Measurements from ENCODE around the gene SUSD1.
"Not testable (repeated sequence)": the region's sequence is repeated elsewhere in the genome, so short reads cannot be mapped to it uniquely, and the experiment has no call there.

SUSD1 gene
- 7.0 to 16.5 (median 11.6) reads per million in 4 experiments for total RNA-seq

GRCh38 chr9:112174965-112175795 is at the start of gene SUSD1:
Gene SUSD1, minus strand, starts transcription at chr9:112175297. Its CDS starts 62 bp downstream, at chr9:112175235.
- DNase-seq, result no peak

GRCh38 chr9:112224401-112225289 is 49.5 kb upstream of the SUSD1 start:
- DNase-seq, result no peak

GRCh38 chr9:112218908-112219307 is 43.8 kb upstream of the SUSD1 start:
- no peak for DNase-seq

GRCh38 chr9:112212926-112213325 is 37.8 kb upstream of the SUSD1 start:
- DNase-seq, result no peak

GRCh38 chr9:112207451-112207850 is 32.4 kb upstream of the SUSD1 start:
- DNase-seq, result no peak

- DNase-seq, result no peak
Observed at GRCh38 chr9:112203536-112203935, 28.4 kb upstream of the SUSD1 start.

GRCh38 chr9:112200711-112201110 is 25.6 kb upstream of the SUSD1 start:
- no peak for DNase-seq

GRCh38 chr9:112198646-112199045 is 23.5 kb upstream of the SUSD1 start:
- DNase-seq, result no peak

GRCh38 chr9:112194969-112195431 is 19.9 kb upstream of the SUSD1 start:
- no peak for DNase-seq

GRCh38 chr9:112193572-112194288 is 18.6 kb upstream of the SUSD1 start:
- DNase-seq, result no peak

GRCh38 chr9:112190320-112190719 is 15.2 kb upstream of the SUSD1 start:
- DNase-seq, result not testable (repeated sequence)

GRCh38 chr9:112188884-112189283 is 13.8 kb upstream of the SUSD1 start:
- no peak for DNase-seq

- DNase-seq, result no peak
Observed at GRCh38 chr9:112187404-112187803, 12.3 kb upstream of the SUSD1 start.

GRCh38 chr9:112186695-112187094 is 11.6 kb upstream of the SUSD1 start:
- DNase-seq, result no peak

- DNase-seq, result no peak
Observed at GRCh38 chr9:112184946-112185345, 9.8 kb upstream of the SUSD1 start.

- DNase-seq, result no peak
Observed at GRCh38 chr9:112184221-112184620, 9.1 kb upstream of the SUSD1 start.

- DNase-seq, result no peak
Observed at GRCh38 chr9:112180387-112180881, 5.3 kb upstream of the SUSD1 start.

GRCh38 chr9:112179816-112180215 is 4.7 kb upstream of the SUSD1 start:
- no peak for DNase-seq

- no peak for DNase-seq
Observed at GRCh38 chr9:112176524-112176923, 1.4 kb upstream of the SUSD1 start.

- no peak for DNase-seq
Observed at GRCh38 chr9:112175796-112176315, 759 bp upstream of the SUSD1 start.

- DNase-seq, result peak; percentile 9
Observed at GRCh38 chr9:112174222-112174964, 704 bp downstream of the SUSD1 start.
